PFSK-1 (cell line): ENCODE measurements around the gene MEIOSIN.

Source experiments
- FOXP2 ChIP-seq: optimal IDR thresholded peaks from 2 replicates; pipeline ENCODE3; 2011; ENCODE audit warnings: borderline replicate concordance, control low read depth, inconsistent platforms; ENCODE audit not compliant: insufficient read depth; ENCODE audit errors: extremely low read length, extremely low read depth
- POLR2AphosphoS5 ChIP-seq: IDR thresholded peaks from 2 replicates; pipeline ENCODE4 v1.6.1; 2012; ENCODE audit warnings: low read depth, mild to moderate bottlenecking, control low read depth, low read length, moderate library complexity
- SIN3A ChIP-seq: IDR thresholded peaks from 2 replicates; pipeline ENCODE4 v1.6.1; 2012; ENCODE audit warnings: mild to moderate bottlenecking, low read length, moderate library complexity, borderline replicate concordance; ENCODE audit not compliant: insufficient read depth
- TAF1 ChIP-seq: IDR thresholded peaks from 2 replicates; pipeline ENCODE4 v1.6.1; 2012; ENCODE audit warnings: low read length, control low read depth, borderline replicate concordance; ENCODE audit not compliant: insufficient read depth
- TF ChIP-seq, protein P1 (sequence below), 2 experiments: IDR thresholded peaks; 2 replicates each; pipeline versions ENCODE4 v1.6.1 to v1.8.0; 2011 to 2012; ENCODE audit warnings: low read depth in 2 of 2, low read length in 2 of 2, control low read depth in 1 of 2, inconsistent platforms in 1 of 2, mild to moderate bottlenecking in 1 of 2, moderate library complexity in 1 of 2; ENCODE audit not compliant: insufficient read depth in 1 of 2

Gene MEIOSIN

DNA sequence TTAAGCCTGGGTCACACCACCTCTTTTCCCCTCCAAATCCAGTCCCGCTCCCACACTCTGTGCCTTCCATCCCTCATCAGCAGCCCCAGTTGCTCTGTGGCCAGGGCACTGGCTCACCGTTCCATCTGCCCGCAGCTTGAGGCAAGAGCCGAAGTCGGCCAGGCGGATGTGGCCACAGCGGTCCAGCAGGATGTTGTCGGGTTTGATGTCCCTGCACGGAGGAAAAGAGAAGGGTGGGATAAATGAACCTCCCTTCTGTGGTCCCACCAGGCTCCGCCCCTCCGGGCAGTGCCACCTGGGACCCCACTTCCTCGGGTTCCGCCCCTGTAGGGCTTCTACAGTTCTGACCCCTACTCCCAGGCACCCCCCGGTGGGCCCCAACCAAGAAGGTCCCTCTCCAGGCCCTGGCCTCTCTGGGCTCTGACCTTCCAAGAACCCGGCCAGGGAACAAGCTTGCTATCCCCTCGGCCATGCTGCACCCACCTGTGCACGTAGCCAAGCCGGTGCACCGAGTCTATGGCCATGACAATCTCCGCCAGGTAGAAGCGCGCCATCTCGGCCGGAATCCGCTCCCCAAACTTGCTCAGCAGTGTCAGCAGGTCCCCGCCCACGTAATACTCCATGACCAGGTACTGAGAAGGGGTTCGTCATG, 44.9 kb downstream of the MEIOSIN start:
- TF ChIP-seq POLR2AphosphoS5 (no peak), FOXP2 (no peak), SIN3A (no peak), TAF1 (no peak)
- TF ChIP-seq, protein P1, sequence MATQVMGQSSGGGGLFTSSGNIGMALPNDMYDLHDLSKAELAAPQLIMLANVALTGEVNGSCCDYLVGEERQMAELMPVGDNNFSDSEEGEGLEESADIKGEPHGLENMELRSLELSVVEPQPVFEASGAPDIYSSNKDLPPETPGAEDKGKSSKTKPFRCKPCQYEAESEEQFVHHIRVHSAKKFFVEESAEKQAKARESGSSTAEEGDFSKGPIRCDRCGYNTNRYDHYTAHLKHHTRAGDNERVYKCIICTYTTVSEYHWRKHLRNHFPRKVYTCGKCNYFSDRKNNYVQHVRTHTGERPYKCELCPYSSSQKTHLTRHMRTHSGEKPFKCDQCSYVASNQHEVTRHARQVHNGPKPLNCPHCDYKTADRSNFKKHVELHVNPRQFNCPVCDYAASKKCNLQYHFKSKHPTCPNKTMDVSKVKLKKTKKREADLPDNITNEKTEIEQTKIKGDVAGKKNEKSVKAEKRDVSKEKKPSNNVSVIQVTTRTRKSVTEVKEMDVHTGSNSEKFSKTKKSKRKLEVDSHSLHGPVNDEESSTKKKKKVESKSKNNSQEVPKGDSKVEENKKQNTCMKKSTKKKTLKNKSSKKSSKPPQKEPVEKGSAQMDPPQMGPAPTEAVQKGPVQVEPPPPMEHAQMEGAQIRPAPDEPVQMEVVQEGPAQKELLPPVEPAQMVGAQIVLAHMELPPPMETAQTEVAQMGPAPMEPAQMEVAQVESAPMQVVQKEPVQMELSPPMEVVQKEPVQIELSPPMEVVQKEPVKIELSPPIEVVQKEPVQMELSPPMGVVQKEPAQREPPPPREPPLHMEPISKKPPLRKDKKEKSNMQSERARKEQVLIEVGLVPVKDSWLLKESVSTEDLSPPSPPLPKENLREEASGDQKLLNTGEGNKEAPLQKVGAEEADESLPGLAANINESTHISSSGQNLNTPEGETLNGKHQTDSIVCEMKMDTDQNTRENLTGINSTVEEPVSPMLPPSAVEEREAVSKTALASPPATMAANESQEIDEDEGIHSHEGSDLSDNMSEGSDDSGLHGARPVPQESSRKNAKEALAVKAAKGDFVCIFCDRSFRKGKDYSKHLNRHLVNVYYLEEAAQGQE (IDR thresholded peaks at IDR 0.05; ENCODE audit: insufficient read depth in 1 of 2, low read depth in 2 of 2, low read length in 2 of 2): no peak

DNA sequence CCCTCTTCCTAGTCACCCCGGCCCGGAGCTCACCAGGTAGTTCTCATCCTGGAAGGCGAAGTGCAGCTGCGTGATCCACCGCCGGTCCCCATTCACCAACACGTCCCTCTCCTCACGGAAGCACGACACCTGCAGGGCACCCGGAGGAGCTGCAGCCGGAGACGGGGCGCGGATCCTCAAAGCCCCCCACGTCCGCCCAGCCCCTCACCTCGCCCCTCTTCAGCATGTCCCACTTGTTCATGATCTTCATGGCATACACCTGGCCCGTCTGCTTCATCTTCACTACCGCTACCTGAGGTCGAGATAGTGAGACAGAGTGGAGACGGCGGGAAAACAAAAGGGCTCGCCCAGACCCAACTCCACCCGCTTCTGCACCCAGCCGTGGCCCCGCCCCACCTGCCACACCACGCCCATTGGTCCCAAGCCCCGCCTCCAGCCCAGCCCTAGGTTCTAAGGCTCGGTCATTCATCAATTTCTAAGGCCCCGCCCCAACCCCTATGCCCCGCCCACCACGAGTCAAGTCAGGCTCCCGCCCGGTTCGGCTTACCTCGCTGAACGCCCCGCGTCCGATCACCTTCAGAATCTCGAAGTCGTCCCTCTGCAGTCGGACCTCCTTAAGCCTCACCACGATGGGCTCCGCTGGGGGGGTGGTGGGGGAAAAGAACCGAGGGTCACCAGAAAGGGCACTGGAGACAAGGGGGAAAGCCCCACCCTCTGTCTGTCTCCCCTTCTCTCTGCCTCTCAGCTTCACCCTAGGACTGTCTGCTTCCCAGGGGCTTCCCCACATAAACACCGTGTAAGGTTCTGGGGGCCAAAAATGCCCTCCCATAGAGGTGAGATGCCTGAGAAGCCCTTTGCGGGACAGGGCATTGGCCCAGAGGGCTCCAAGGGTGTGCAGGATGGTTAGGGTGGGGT, 46.2 kb downstream of the MEIOSIN start:
- TF ChIP-seq TAF1 (no peak), FOXP2 (peak; percentile 41), SIN3A (no peak), POLR2AphosphoS5 (peak; percentile 48; the same call in 1 of the 2 replicates)
- TF ChIP-seq, protein P1 (IDR thresholded peaks at IDR 0.05; ENCODE audit: insufficient read depth in 1 of 2, low read depth in 2 of 2, low read length in 2 of 2): no peak

DNA sequence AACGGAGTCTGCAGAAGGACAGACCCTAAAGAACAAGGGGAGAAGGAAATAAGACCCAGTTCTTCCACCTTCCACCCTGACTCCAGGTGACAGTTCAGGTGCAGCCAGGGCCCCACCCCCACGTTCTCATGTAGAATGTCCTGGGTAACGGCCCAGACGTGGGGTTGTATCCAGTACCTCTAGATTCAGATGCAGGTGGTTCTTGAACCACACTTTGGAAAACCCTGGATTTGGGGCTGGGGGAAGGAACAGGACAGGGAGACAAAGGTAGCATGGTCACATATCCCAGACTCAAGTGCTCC, 46.9 kb downstream of the MEIOSIN start:
- TF ChIP-seq FOXP2: no peak
- no peak for TF ChIP-seq POLR2AphosphoS5
- TF ChIP-seq, protein P1 (IDR thresholded peaks at IDR 0.05; ENCODE audit: insufficient read depth in 1 of 2, low read depth in 2 of 2, low read length in 2 of 2): no peak
- no peak for TF ChIP-seq SIN3A
- no peak for TF ChIP-seq TAF1

DNA sequence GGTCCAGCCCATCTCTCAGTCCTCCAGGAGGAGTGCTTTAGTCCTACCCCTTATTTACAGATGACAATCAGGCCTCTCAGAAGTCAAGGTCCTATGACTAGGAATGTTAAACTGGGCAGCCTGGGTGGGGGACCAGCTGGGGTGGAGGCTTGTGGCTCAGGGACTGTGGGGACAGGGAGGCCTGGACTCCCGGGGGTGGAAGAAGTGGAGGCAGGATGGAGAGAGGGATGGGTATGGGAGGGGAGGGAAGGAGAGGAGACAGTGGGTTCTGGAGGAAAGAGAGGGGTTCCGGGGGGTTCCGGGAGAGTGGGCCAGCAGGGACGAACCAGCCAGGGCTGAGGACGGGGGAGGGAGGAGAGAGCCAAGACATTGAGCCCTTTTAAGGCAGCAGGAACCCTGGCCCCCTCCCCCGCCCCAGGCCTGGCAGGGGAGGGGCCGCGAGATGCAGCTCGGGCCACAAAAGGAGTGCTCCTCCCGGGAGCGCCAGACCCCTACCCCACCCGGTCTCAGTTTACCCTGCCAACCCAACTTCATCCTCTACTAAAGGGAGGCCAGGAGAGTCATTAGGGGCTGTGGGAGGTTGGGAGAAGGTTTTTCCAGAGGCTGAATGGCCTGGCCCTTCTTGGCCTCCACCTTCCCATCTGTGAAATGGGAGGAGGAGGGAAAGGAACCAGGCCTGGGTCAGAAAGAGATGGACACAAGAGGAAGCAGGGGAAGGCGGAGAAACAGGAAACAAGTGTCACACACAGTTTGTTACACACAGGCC, 47.4 kb downstream of the MEIOSIN start:
- TF ChIP-seq TAF1 (no peak), FOXP2 (no peak), SIN3A (no peak), POLR2AphosphoS5 (no peak)
- TF ChIP-seq, protein P1 (IDR thresholded peaks at IDR 0.05; ENCODE audit: insufficient read depth in 1 of 2, low read depth in 2 of 2, low read length in 2 of 2): no peak
